Measurements from ENCODE around the gene NPIPB8.
"Not testable (repeated sequence)": the region's sequence is repeated elsewhere in the genome, so short reads cannot be mapped to it uniquely, and the experiment has no call there.

The NPIPB8 gene

DNA sequence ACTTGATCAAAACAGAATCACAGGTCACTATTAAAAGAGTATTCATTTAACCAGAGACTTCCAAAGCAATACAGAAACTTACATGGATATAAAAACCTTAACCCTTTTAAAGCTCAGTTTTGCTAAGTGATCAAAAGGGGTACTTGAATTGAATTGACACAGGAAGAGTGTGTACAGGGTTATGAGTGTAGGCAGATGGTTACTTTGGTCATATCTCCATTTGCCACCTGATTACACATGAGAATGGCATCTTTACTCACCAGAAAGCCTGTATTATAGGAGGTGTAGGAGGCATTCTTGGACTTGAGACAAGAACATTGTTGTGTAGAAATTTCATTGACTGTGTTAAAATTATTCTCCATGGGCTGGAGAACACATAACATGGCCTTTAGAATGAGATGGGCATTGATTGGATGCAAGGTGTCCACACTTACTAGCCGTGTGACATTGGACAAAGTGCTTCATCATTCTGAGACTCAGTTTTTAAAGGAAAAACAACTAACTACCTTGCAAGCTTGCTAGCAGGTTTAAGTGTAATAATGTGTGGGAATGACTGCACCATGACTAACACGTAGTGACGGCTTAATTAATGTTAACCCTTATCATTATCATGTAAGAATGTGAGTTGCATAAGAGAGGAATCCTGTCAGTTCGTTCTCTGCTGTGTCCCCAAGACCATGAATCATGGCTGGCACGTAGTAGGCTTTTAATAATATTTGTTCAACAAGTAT is 1.6 kb upstream of the NPIPB8 start:
- not testable (repeated sequence) for DNase-seq

DNA sequence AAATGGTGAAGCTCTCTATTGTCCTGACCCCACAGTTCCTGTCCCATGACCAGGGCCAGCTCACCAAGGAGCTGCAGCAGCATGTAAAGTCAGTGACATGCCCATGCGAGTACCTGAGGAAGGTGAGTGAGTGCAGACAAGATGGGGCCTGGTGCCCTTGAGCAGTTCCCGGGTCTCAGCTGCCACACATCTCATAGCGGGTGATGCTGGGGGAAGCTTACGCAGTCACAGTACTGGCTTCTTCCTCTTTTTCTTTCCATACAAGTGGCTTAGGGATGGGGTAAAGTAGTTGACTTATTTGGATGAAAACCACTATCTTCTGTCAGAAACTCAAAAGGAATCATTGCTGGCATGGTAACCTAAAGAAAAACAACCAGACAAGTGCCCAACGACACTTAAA is 494 bp downstream of the NPIPB8 start:
- not testable (repeated sequence) for DNase-seq

DNA sequence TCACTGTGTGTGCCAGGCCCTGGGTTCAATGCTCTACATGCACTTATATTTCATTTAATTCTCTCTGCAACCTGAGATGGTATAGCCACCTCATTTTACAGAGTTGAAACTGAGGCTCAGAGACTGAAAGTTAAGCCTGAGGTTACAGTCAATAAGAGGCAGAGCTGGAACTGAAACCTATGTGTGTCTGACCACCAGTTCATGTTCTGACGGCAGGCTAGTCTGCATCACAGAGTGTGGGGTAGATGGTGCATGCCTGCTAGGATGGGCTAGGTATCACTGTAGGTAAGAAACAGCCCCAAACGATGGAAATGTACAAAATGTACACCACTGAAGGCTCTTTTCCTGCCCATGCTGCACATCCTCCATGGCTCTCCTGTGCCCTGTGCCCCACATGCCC is 2.1 kb downstream of the NPIPB8 start:
- DNase-seq: not testable (repeated sequence)

DNA sequence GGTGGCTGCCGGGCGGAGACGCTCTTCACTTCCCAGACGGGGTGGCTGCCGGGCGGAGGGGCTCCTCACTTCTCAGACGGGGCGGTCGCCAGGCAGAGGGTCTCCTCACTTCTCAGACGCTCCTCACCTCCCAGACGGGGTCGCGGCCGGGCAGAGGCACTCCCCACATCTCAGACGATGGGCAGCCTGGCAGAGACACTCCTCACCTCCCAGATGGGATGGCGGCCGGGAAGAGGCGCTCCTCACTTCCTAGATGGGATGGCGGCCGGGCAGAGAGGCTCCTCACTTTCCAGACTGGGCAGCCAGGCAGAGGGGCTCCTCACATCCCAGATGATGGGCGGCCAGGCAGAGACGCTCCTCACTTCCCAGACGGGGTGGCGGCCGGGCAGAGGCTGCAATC is 28.4 kb downstream of the NPIPB8 start:
- not testable (repeated sequence) for DNase-seq

DNA sequence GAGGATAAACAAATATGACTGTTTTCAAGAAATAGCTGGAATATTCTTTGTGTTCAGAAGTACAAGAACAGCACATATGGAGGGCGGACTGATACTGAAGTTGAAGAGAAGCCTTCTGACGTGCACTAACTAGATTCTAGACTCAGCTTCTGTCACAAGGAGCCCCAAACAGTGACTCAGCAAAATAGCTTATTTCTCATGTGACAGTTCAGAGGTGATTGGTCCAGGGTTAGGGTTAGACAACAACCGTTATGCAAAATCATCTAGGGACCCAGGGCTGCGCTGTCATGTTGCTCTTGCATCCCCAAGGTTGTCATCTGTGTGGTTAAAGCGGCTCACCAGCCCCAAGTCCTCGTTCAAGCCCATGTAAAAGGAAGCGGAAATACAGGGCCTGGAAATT is 29.6 kb downstream of the NPIPB8 start:
- DNase-seq: not testable (repeated sequence)

DNA sequence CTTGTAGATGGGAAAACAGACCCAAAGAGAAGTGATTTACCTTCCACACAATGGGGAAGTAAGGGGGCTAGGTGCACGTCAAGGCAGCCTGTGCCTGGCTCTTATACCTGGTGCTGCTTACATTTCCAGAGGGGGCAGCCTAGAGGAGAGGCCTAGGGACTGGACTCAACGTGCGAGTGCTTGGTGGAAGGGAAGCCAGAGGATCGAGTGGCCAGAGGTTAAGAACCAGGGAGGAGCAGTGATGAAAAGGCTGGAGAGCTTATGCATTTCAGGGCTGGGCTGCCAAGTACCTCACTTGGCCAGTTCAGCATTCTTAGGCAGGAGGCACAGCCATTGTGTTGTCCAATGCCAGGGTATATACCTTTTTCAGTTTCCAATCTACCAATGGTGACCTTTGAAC is 30.3 kb downstream of the NPIPB8 start:
- DNase-seq: not testable (repeated sequence)

DNA sequence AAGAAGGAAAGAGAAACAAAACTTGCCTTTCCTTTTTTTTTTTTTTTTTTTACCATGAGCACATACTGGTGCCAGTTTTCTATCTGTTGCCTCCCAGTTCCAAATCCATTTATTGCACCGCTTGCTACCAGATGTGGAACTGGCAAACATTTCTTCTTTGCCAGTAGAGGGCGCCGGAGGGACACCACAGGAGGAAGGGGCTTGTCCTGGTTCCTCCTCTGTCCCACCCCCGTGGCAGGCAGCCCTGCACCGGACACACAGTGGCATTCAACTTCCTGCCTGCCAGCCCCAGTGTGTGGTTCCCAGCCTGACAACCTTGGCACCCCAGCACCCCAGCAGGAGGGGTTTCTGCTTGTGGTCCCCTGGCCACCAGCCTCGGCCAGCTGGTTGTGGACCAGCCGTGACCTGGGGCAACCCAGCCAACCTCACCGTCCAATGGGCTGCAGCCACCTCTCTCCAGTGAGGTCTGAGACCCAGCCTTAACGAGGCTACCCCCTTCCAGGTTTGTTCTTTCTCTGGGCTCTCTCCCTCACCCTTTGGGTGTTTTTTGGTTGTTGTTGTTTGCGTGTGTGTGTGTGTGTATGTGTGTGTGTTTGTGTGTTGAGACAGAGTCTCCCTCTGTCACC is 50.6 kb downstream of the NPIPB8 start:
- not testable (repeated sequence) for DNase-seq

DNA sequence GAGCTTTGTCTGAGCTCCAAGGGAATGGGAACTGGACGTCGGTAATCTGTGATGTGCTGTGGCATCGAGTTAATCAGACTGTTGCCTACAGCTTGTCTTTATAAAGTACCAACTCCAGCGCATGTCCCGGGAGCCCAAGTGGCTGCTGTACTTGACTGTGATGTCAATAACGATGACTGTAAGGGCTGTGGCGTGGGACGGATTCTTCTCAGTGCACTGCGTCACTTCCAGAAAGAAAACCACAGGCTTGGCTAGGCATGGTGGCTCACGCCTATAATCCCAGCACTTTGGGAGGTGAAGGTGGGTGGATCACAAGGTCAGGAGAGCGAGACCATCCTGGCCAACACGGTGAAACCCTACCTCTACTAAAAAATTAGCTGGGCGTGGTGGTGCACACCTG is 51.6 kb downstream of the NPIPB8 start:
- DNase-seq: not testable (repeated sequence)

DNA sequence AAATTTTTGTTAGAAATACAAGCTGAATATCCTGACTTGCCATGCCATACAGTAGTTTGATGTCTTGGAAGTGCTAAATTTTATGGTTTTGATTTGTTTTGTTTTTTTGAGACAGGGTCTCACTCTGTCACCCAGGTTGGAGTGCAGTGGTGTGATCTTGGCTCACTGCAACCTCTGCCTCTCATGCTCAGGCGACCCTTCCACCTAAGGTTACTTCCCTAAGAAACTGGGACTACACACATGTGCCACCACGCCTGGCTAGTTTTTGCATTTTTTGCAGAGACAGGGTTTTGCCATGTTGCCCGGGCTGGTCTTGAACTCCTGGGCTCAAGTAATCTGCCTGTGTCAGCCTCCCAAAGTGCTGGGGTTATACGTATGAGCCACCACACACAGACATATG is 53.9 kb downstream of the NPIPB8 start:
- DNase-seq: not testable (repeated sequence)

DNA sequence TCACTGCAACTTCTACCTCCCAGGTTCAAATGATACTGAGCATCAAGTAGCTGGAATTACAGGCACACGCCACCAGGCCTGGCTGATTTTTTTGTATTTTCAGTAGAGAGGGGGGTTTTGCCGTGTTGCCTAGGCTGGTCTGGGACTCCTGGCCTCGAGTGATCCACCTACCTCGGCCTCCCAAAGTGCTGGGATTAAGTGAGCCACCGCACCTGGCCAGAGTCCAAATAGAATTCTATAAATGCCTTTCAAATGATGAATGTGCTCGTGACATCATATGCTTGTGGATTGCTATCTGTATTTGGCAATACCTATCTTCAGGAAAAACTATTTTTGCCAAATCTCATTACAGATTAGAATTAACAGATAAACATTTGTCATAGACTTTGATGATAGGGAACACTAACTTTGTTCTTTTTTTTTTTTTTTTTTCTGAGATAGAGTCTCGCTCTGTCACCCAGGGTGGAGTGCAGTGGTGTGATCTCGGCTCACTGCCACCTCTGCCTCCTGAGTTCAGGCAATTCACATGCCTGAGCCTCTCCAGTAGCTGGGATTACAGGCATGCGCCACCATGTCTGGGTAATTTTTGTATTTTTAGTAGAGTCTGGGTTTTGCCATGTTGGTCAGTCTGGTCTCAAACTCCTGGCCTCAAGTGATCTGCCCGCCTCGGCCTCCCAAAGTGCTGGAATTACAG is 55.5 kb downstream of the NPIPB8 start:
- DNase-seq: not testable (repeated sequence)

DNA sequence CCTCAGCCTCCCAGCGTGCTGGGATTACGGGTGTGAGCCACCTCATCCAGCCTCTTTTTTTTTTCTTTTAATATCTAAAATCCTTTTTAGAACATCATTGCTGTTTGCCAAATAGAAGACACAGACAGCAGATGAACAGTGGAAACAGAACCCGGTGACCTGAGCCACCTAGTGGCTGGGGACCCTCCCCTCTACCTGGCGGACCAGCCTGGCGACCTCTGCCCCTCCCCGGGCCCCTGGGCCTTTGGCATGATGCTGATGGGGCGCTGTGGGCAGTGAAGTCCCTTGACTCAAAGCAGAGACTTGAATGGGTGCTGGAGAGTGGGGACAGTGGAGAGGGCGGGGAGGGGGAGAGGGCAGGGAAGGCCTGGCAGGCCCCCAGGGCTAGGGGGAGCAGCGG is 61.9 kb downstream of the NPIPB8 start:
- not testable (repeated sequence) for DNase-seq

DNA sequence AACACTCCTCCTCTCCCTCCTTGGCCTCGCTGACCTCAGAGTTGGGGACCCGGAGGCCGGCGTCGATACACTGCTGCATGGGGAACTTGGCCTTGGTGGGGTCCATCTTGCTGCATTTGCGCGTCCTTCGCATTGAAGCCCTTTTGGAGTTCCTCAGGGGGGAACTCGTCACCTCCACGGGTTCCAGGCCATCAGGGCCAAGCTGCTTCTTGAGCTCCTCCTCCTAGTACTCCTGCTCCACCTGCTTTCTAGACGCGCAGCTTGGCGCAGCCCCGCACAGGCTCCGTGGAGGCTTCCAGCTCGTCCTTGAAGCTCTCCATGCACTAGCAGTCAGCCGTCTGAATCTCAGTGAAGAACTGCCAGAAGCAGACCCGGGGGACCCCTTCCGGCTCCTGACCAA is 62.5 kb downstream of the NPIPB8 start:
- not testable (repeated sequence) for DNase-seq

DNA sequence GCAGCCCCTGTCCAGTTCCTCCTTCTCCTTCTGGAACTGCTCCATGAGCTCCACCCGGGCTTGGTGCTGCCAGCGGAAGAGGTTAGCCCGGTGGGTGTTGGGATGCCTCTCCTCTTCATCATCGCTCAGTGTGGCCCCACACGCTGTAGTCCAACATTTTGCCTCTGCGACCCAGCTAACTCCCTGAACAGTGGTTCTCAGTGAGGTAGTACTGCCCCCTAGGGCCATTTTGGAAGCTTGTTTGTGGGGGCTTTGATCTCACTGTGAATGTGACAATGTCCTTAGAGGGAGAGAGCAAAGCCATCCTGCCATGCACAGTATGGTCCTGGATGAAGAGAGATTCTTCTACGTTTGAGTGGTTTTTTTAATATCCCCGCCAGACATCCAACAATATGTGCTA is 63.5 kb downstream of the NPIPB8 start:
- not testable (repeated sequence) for DNase-seq

DNA sequence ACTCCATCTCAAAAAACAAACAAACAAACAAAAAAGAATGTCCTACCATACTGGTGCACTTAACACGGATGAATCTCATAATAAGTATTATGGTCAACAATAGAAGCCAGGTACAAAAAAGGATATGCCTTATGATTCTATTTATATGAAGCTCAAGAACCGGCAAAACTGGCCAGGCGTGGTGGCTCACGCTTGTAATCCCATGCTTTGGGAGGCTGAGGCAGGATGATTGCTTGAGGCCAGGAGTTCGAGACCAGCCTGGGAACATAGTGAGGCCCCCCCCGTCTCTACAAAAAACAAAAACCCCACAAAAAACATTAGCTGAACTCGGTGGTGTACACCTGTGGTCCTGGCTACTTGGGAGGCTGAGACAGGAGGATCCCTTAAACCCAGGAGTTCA is 66.4 kb downstream of the NPIPB8 start:
- not testable (repeated sequence) for DNase-seq
